IMR-90 (cell line): ENCODE data around the gene CATSPER4. TPM values are rescaled to one million over a fixed set of nuclear protein-coding genes. Genes with fewer than 3 reads are reported as not detected.

Experiments
- ATAC-seq: fragments of 200-7000 bp; cut with Tn5 transposase; 2 replicates; pipeline ENCODE4 v1.9.1; 2020; ENCODE audit warnings: low read depth, mild to moderate bottlenecking, moderate library complexity
- BruUV-seq: library from RNA; stranded (reverse); fragments of 400-500 nt; replicated peaks from 2 replicates; lab custom pipeline; 2021; lab: Mats Ljungman, UMichigan
- CTCF ChIA-PET: fragments of 300-600 bp; formaldehyde crosslinking; extraction: SDS; loops from one replicate; lab custom pipeline; 2021; ENCODE audit warnings: antibody characterized with exemption; lab: Yijun Ruan, JAX
- POLR2A ChIA-PET: fragments of 300-600 bp; sonication (Branson Sonifier 250); formaldehyde crosslinking; loops from one replicate; lab custom pipeline; 2022; ENCODE audit warnings: antibody characterized with exemption; ENCODE audit not compliant: unreplicated experiment; lab: Charles Lee
- DNase-seq: peaks from one replicate; pipeline ENCODE4 v3.0.0; 2013
- H2AFZ ChIP-seq: replicated peaks from 2 replicates; pipeline ENCODE3; 2013; ENCODE audit warnings: low read length, mild to moderate bottlenecking; ENCODE audit not compliant: poor library complexity
- H2AK5ac ChIP-seq: 2 replicates; pipeline ENCODE4 v1.6.1; 2013; ENCODE audit warnings: low read depth, low read length, inconsistent platforms
- H2AK9ac ChIP-seq: replicated peaks from 2 replicates; pipeline ENCODE3; 2013; ENCODE audit warnings: mild to moderate bottlenecking, low read depth, low read length, moderate library complexity; ENCODE audit not compliant: poor library complexity
- H2BK120ac ChIP-seq: 2 replicates; pipeline ENCODE4 v1.6.1; 2013; ENCODE audit warnings: low read depth, low read length, inconsistent platforms
- H2BK15ac ChIP-seq: 3 replicates; pipeline ENCODE4 v1.6.1; 2013; ENCODE audit warnings: low read depth, low read length, inconsistent platforms
- H2BK20ac ChIP-seq: 2 replicates; pipeline ENCODE4 v1.6.1; 2013; ENCODE audit warnings: low read depth, mild to moderate bottlenecking, inconsistent platforms, low read length, moderate library complexity
- H2BK5ac ChIP-seq: 2 replicates; pipeline ENCODE4 v1.6.1; 2013; ENCODE audit warnings: mild to moderate bottlenecking, low read depth, low read length, inconsistent platforms; ENCODE audit not compliant: poor library complexity, severe bottlenecking
- H3K14ac ChIP-seq: replicated peaks from 2 replicates; pipeline ENCODE4 v1.6.1; 2013; ENCODE audit warnings: low read depth, low read length, inconsistent platforms
- H3K18ac ChIP-seq: 2 replicates; pipeline ENCODE4 v1.6.1; 2013; ENCODE audit warnings: low read depth, low read length, control low read depth
- H3K23ac ChIP-seq: 2 replicates; pipeline ENCODE4 v1.6.1; 2013; ENCODE audit warnings: low read depth, low read length, inconsistent platforms
- H3K27ac ChIP-seq: 2 replicates; pipeline ENCODE4 v1.5.1; 2013; ENCODE audit warnings: mild to moderate bottlenecking, control low read depth, low read length; ENCODE audit not compliant: insufficient read depth
- H3K27me3 ChIP-seq: 2 replicates; pipeline ENCODE4 v1.6.1; 2013; ENCODE audit warnings: low read length; ENCODE audit not compliant: control insufficient read depth, insufficient read depth
- H3K36me3 ChIP-seq: 2 replicates; pipeline ENCODE4 v1.6.1; 2013; ENCODE audit warnings: low read length, mixed read lengths; ENCODE audit not compliant: control insufficient read depth, insufficient read depth
- H3K4ac ChIP-seq: 2 replicates; pipeline ENCODE4 v1.6.1; 2013; ENCODE audit warnings: low read depth, low read length, inconsistent platforms
- H3K4me1 ChIP-seq: 2 replicates; pipeline ENCODE4 v1.6.1; 2013; ENCODE audit warnings: low read length, mixed read lengths; ENCODE audit not compliant: control insufficient read depth, insufficient read depth
- H3K4me2 ChIP-seq: 2 replicates; pipeline ENCODE4 v1.6.1; 2013; ENCODE audit warnings: low read depth, mild to moderate bottlenecking, control low read depth, low read length, moderate library complexity
- H3K4me3 ChIP-seq: 2 replicates; pipeline ENCODE4 v1.5.1; 2013; ENCODE audit warnings: low read depth, mild to moderate bottlenecking, control low read depth, low read length, moderate library complexity; ENCODE audit not compliant: insufficient read depth
- H3K56ac ChIP-seq: 2 replicates; pipeline ENCODE4 v1.6.1; 2013; ENCODE audit warnings: low read length, inconsistent platforms; ENCODE audit not compliant: insufficient read depth; ENCODE audit errors: extremely low read depth
- H3K79me1 ChIP-seq, 2 experiments: 2 replicates each; pipeline ENCODE4 v1.6.1; 2013; ENCODE audit warnings: low read length in 2 of 2, inconsistent platforms in 1 of 2, low read depth in 1 of 2
- H3K9ac ChIP-seq: 2 replicates; pipeline ENCODE4 v1.6.1; 2013; ENCODE audit warnings: low read depth, low read length, control low read depth
- H3K9me1 ChIP-seq: 2 replicates; pipeline ENCODE4 v1.6.1; 2013; ENCODE audit warnings: low read length, inconsistent platforms; ENCODE audit not compliant: insufficient read depth
- H3K9me3 ChIP-seq: 2 replicates; pipeline ENCODE4 v1.6.1; 2013; ENCODE audit warnings: low read length; ENCODE audit not compliant: control insufficient read depth, insufficient read depth
- H4K20me1 ChIP-seq: 2 replicates; pipeline ENCODE4 v1.6.1; 2013; ENCODE audit warnings: low read length, inconsistent platforms; ENCODE audit not compliant: insufficient read depth
- H4K5ac ChIP-seq: 2 replicates; pipeline ENCODE4 v1.6.1; 2013; ENCODE audit warnings: mild to moderate bottlenecking, low read depth, low read length, control low read depth
- H4K8ac ChIP-seq, 2 experiments: 2 replicates each; pipeline ENCODE4 v1.6.1; 2013; ENCODE audit warnings: low read depth in 2 of 2, low read length in 2 of 2, control low read depth in 1 of 2, inconsistent platforms in 1 of 2
- H4K91ac ChIP-seq: 2 replicates; pipeline ENCODE4 v1.6.1; 2013; ENCODE audit warnings: low read depth, low read length, inconsistent platforms; ENCODE audit not compliant: insufficient read depth
- CEBPB ChIP-seq: IDR thresholded peaks from 2 replicates; pipeline ENCODE4 v1.6.1; 2012; ENCODE audit warnings: low read depth, low read length, improper control_type of control experiment
- FOS ChIP-seq: fragments of 150-350 bp; IDR thresholded peaks from 2 replicates; pipeline ENCODE4 v1.6.1; 2016; ENCODE audit warnings: low read depth, low read length
- POLR2A ChIP-seq: IDR thresholded peaks from 2 replicates; pipeline ENCODE4 v1.6.1; 2012; ENCODE audit warnings: mild to moderate bottlenecking, low read depth, low read length
- RAD21 ChIP-seq: IDR thresholded peaks from 2 replicates; pipeline ENCODE4 v1.6.1; 2012; ENCODE audit warnings: low read length, improper control_type of control experiment
- SMC3 ChIP-seq: fragments of 150-350 bp; IDR thresholded peaks from 2 replicates; pipeline ENCODE4 v1.6.1; 2016; ENCODE audit warnings: low read depth, mild to moderate bottlenecking, antibody characterized with exemption, low read length, moderate library complexity
- WGBS, 2 experiments: methylation state at CpG; one replicate each; pipeline versions ENCODE4 v1.1.5 to v1.1.7; 2013; ENCODE audit warnings: missing lambda C conversion rate in 2 of 2; ENCODE audit not compliant: insufficient read length in 1 of 2; ENCODE audit errors: extremely low coverage in 2 of 2; 5-methylcytosine and 5-hydroxymethylcytosine counted together
- dilution Hi-C: fragments of 300-500 bp; cut with HindIII; formaldehyde crosslinking; loops from one replicate; pipeline ENCODE4 v1.14.3; 2018; ENCODE audit warnings: low sequenced_read_pairs; ENCODE audit not compliant: unreplicated experiment
- in situ Hi-C: fragments of 300-500 bp; cut with MboI; formaldehyde crosslinking; loops from 3 replicates; pipeline ENCODE4 v1.14.3; 2019; ENCODE audit warnings: low sequenced_read_pairs, inconsistent platforms, mixed read lengths
- intact Hi-C: fragments of 100-400 bp; cut with micrococcal nuclease; formaldehyde crosslinking; loops from 2 replicates; pipeline ENCODE4 v1.10.0; 2022
- polyA plus RNA-seq, 3 experiments: library from polyadenylated mRNA; depleted of rRNA; stranded (reverse); fragments of >200 nt; gene quantifications; 2 replicates each; pipeline ENCODE4 v1.2.3, GENCODE V29; 2012; ENCODE audit warnings: low replicate concordance in 1 of 3
- total RNA-seq: library from RNA; depleted of rRNA; stranded (reverse); fragments of >200 nt; gene quantifications from 2 replicates; pipeline ENCODE4 v1.2.3, GENCODE V29; 2012
- TF ChIP-seq, protein P1 (sequence below): fragments of 150-350 bp; IDR thresholded peaks from 2 replicates; pipeline ENCODE4 v1.6.1; 2017; ENCODE audit warnings: mild to moderate bottlenecking, antibody characterized with exemption, low read length, low read depth
- TF ChIP-seq, protein P2 (sequence below): conservative IDR thresholded peaks from 2 replicates; pipeline ENCODE4 v1.5.1; 2012; ENCODE audit warnings: mild to moderate bottlenecking, low read depth, low read length, improper control_type of control experiment

CATSPER4 gene
- total and polyA plus RNA-seq, 2 of the 4 experiments (the other 2 are of a cell fraction): not detected

DNA sequence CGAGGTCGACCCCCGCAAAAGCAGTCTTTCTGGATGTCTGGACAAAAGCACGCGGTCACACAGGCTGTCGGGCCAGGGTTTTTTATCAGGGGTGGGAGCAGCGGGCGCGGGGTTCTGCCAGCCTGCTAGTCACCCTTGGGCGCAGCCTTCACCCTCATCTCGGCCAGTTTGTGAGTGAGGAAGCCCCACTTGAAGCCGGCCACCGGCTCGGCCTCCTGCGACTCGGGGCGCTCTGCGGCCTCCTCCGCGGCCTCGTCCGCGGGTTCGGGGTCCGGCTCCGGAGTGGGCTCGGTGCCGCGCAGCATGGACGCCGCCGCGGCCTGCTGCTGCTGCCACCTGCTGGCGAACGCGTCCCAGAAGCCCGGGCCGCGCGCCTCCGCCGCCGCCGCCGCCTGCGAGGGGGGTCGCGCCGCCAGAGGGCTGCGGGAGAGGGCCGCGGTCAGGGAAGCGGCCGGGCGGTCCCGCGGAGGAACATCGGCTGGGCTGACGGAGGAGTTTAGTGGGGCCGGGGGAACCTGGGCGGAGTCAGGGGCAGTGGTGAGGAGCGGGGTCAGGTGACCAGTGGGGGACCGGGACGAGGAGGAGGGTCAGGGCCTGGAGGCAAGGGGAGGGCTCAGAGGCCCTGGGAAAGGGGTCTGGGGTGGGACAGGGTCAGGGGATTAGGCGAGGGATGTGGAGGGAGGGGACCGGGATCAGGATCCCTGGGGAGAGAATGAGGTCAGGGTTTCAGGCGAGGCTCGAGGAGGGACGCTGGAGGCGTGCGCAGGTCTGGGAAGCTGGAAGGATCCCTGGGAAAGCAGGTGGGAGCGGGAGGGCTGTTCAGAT is 26.2 kb upstream of the CATSPER4 start:
- intact Hi-C loops: loop anchor here (1.0 kb wide), 1 partner anchor 59 kb away; no protein-coding TSS in a partner anchor
- Histone ChIP-seq H3K27ac (no peak overlapping the region), H3K4me3 (peak overlapping the region; percentile 26), H3K18ac (no peak overlapping the region), H3K4me1 (peaks cover 4% of the 10 kb centered on the region), H2AK5ac (no peak overlapping the region), H2BK20ac (no peak overlapping the region), H2BK120ac (no peak overlapping the region), H4K20me1 (no peaks in the 10 kb centered on the region), H4K8ac (no peak overlapping the region), H3K9me3 (no peaks in the 10 kb centered on the region), H3K9ac (no peak overlapping the region), H3K4me2 (peak overlapping the region; percentile 63), H4K91ac (no peak overlapping the region), H2BK15ac (no peak overlapping the region), H2AK9ac (no peak overlapping the region), H3K4ac (no peak overlapping the region), H2AFZ (peak overlapping the region; percentile 87), H3K27me3 (peaks cover 16% of the 10 kb centered on the region; the same call in 1 of the 2 replicates), H3K36me3 (no peaks in the 10 kb centered on the region), H3K23ac (no peak overlapping the region), H4K5ac (no peak overlapping the region), H2BK5ac (no peak overlapping the region), H3K9me1 (0 out of 2 replicates have a peak, but pooled peaks cover 3% of the 10 kb centered on the region), H3K56ac (no peak overlapping the region), H3K14ac (no peak overlapping the region), H3K79me1 (no peaks in the 10 kb centered on the region)
- BruUV-seq: no TSS peak
- WGBS, 2 experiments: 8% methylated on average over 41 of the region's 72 CpGs; no CpG with 5 or more reads in 1 of the 2 experiments
- in situ Hi-C loops: no loop called here
- DNase-seq (no peak), ATAC-seq (peak; percentile 70)
- POLR2A ChIA-PET: no interaction called here
- dilution Hi-C loops: no loop called here
- CTCF ChIA-PET: no interaction called here
- TF ChIP-seq, protein P1, sequence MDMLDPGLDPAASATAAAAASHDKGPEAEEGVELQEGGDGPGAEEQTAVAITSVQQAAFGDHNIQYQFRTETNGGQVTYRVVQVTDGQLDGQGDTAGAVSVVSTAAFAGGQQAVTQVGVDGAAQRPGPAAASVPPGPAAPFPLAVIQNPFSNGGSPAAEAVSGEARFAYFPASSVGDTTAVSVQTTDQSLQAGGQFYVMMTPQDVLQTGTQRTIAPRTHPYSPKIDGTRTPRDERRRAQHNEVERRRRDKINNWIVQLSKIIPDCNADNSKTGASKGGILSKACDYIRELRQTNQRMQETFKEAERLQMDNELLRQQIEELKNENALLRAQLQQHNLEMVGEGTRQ: peak; percentile 25
- TF ChIP-seq FOS (no peak), SMC3 (peak; percentile 45), POLR2A (no peak), RAD21 (peak; percentile 38; the same call in 1 of the 2 replicates), CEBPB (no peak)
- TF ChIP-seq, protein P2, sequence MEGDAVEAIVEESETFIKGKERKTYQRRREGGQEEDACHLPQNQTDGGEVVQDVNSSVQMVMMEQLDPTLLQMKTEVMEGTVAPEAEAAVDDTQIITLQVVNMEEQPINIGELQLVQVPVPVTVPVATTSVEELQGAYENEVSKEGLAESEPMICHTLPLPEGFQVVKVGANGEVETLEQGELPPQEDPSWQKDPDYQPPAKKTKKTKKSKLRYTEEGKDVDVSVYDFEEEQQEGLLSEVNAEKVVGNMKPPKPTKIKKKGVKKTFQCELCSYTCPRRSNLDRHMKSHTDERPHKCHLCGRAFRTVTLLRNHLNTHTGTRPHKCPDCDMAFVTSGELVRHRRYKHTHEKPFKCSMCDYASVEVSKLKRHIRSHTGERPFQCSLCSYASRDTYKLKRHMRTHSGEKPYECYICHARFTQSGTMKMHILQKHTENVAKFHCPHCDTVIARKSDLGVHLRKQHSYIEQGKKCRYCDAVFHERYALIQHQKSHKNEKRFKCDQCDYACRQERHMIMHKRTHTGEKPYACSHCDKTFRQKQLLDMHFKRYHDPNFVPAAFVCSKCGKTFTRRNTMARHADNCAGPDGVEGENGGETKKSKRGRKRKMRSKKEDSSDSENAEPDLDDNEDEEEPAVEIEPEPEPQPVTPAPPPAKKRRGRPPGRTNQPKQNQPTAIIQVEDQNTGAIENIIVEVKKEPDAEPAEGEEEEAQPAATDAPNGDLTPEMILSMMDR: peak; percentile 62
